Mucosa of descending colon (tissue), 3 donors: Measurements from ENCODE around the gene BBC3. TPM values are rescaled to one million over a fixed set of nuclear protein-coding genes. Genes with fewer than 3 reads are reported as not detected.

ENCODE experiments used
- ATAC-seq: fragments of 200-7000 bp; cut with Tn5 transposase; one replicate; pipeline ENCODE4 v1.9.1; 2020; ENCODE audit warnings: mild to moderate bottlenecking, moderate library complexity
- DNase-seq, 3 donors: peaks; one replicate each; pipeline ENCODE4 v3.0.0-alpha.2; 2020
- H3K36me3 ChIP-seq: fragments of 200-600 bp; one replicate; pipeline ENCODE4 v1.8.0; 2021; ENCODE audit warnings: low read depth, mild to moderate bottlenecking
- H3K4me1 ChIP-seq: fragments of 200-600 bp; one replicate; pipeline ENCODE4 v1.8.0; 2021; ENCODE audit warnings: low read depth, mild to moderate bottlenecking
- H3K4me3 ChIP-seq: fragments of 200-600 bp; one replicate; pipeline ENCODE4 v1.8.0; 2021; ENCODE audit warnings: mild to moderate bottlenecking
- H3K9me3 ChIP-seq: fragments of 200-600 bp; one replicate; pipeline ENCODE4 v1.8.0; 2021; ENCODE audit warnings: mild to moderate bottlenecking
- intact Hi-C, 2 donors: fragments of 100-400 bp; cut with DNase I in 1 of 2; cut with micrococcal nuclease in 1 of 2; formaldehyde crosslinking; loops; one replicate each; pipeline versions ENCODE4 v1.11.0 to v1.11.1; 2022; cut with DNase I, micrococcal nuclease
- total RNA-seq, 3 donors: library from RNA; stranded (reverse); fragmentation: NEBNext Ultra II Directional in 2 of 3; extraction: Animal tissue kit (Norgen Biotek cat#: 25700) in 2 of 3; gene quantifications; one replicate each; pipeline versions ENCODE4 v1.2.1 to v1.2.4, GENCODE V29; 2021 to 2023
- TF ChIP-seq, protein P1 (sequence below): fragments of 200-600 bp; IDR thresholded peaks from one replicate; pipeline ENCODE4 v1.8.0; 2022; ENCODE audit warnings: antibody characterized with exemption, mild to moderate bottlenecking
- donor health status: DM: no; HTN: no; CAD: no; lungs with moderate emphysema.
- donor health status: DM: no; HTN: no; CAD: no.
- donor health status: DM: no; HTN: yes; CAD: no.

BBC3 gene
- total RNA-seq, 3 donors from 2014 or later: 18.3 to 24.9 (median 22.8) TPM

DNA sequence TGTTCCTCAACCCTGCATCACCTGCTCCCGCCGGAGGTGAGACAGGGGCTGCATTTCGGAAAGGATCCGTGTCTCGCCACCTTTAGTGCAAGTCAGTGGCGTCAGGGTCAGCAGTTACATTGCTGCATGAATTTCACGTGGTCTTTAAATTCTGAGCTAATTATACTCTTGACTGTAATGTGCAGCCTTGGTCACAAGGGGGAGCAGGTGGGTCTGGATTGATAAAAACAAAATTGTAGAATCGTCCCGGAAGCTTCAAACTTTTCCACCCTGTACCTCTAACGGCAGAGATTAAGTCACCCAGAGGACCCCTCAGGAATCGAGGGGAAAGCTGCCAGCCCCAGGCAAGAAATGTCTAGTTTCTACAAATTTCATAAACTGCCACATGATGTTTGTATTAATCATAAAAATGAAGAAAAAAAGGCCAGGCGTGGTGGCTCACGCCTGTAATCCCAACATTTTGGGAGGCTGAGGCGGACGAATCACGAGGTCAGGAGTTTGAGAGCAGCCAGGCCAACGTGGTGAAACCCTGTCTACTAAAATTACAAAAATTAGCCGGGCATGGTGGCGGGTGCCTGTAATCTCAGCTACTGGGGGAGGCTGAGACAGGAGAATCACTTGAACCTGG, 20.2 kb downstream of the BBC3 start:
- Histone ChIP-seq H3K36me3 (no peaks in the 10 kb centered on the region), H3K4me1 (peaks cover 11% of the 10 kb centered on the region), H3K9me3 (no peaks in the 10 kb centered on the region), H3K4me3 (no peak overlapping the region)
- DNase-seq: peak; percentile 34 to 95 (median 62)
- ATAC-seq: peak; percentile 87
- intact Hi-C loops: no loop called here
- TF ChIP-seq, protein P1, sequence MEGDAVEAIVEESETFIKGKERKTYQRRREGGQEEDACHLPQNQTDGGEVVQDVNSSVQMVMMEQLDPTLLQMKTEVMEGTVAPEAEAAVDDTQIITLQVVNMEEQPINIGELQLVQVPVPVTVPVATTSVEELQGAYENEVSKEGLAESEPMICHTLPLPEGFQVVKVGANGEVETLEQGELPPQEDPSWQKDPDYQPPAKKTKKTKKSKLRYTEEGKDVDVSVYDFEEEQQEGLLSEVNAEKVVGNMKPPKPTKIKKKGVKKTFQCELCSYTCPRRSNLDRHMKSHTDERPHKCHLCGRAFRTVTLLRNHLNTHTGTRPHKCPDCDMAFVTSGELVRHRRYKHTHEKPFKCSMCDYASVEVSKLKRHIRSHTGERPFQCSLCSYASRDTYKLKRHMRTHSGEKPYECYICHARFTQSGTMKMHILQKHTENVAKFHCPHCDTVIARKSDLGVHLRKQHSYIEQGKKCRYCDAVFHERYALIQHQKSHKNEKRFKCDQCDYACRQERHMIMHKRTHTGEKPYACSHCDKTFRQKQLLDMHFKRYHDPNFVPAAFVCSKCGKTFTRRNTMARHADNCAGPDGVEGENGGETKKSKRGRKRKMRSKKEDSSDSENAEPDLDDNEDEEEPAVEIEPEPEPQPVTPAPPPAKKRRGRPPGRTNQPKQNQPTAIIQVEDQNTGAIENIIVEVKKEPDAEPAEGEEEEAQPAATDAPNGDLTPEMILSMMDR: peak; percentile 64

DNA sequence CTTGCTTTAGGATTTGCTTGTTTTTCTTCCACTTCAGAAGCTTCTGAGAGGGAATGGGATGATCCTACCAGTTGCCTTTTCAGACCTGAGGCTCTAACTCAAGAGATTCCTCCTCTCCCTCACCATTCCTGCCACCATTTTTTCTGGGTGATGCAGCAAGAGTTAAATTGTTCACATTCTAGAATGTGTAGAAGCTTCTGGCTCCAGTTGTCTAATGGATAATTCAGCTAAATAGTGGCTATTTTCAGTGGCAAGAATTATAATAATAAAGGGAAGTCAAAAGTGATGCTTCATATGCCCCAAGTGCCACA, 20.9 kb downstream of the BBC3 start:
- intact Hi-C loops: no loop called here
- no peaks in the 10 kb centered on the region for H3K9me3 ChIP-seq
- H3K4me1 ChIP-seq: peaks cover 8% of the 10 kb centered on the region
- ATAC-seq (no peak), DNase-seq (no peak)
- TF ChIP-seq, protein P1: no peak
- no peaks in the 10 kb centered on the region for H3K36me3 ChIP-seq
- H3K4me3 ChIP-seq: no peak overlapping the region

DNA sequence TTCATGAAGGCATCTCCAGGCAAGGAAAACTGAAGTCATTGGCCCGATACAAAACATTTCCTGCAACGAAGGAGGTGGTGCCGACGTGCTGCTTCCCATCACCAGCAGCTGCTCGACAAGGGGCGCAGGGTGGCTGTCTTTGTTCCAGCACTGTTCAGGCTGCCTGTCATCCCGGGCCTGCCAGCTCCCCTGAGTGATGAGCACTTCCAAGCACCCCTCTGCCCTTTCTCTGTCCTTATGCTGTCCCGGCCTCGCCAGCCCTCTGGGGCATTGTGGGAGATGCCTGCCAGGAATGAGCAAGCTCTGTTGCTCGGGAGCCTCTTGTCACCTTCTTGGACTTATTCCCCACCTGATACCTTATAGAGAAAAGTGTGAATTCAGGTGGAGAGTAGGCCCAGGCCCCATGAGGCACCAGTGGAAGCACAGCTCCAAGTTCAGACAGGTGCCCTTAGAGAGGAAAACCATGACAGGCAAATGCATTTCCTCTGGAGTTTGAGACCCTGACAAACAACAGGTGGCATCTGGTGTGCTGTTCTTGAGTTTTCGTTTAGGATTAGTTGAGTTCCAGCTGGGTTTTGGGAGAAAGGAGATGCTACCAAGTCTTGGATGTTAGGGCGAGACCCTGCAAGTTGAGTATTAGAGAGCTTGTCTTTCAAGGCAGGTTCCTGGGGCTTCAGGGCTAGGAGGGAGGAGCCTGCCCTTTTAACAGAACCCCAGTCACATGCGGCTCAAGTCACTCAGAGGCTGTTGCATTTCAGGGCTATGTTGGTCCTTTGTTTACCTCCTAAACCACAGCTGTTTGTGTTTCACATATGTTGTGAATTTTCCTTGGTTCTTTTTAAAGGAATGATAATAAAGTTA, 21.4 kb downstream of the BBC3 start:
- H3K9me3 ChIP-seq: no peaks in the 10 kb centered on the region
- ATAC-seq (no peak), DNase-seq (peak in 1 of 3 donors; percentile 39)
- intact Hi-C loops: loop anchor here in 1 of 2 donors (5.0 kb wide), 1 partner anchor 38 kb away; no protein-coding TSS in a partner anchor
- no peaks in the 10 kb centered on the region for H3K36me3 ChIP-seq
- H3K4me1 ChIP-seq: peaks cover 8% of the 10 kb centered on the region
- TF ChIP-seq, protein P1: no peak
- H3K4me3 ChIP-seq: no peak overlapping the region

DNA sequence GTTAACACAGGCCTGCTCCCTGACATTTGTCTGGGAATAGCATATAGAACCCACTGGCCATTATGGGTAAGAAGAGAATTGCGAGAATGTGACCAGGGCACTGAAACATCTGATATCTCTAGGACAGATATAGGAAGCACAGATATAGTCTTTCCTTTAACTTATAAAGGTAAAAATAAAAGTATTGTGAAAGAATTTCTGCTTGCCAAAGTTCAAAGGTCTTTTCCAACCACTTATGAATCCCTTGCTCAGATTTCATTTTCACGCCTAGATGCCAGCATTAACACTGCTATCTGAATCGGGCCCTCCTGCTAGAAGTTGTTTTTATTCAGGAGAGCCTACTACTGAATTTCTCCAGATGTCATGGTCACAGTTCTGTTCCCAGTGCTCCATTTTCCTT, 27.7 kb downstream of the BBC3 start:
- no peaks in the 10 kb centered on the region for H3K9me3 ChIP-seq
- ATAC-seq: peak; percentile 55
- H3K36me3 ChIP-seq: peaks cover under 1% of the 10 kb centered on the region
- H3K4me3 ChIP-seq: no peak overlapping the region
- H3K4me1 ChIP-seq: no peaks in the 10 kb centered on the region
- intact Hi-C loops: no loop called here
- TF ChIP-seq, protein P1: no peak
- DNase-seq: no peak

DNA sequence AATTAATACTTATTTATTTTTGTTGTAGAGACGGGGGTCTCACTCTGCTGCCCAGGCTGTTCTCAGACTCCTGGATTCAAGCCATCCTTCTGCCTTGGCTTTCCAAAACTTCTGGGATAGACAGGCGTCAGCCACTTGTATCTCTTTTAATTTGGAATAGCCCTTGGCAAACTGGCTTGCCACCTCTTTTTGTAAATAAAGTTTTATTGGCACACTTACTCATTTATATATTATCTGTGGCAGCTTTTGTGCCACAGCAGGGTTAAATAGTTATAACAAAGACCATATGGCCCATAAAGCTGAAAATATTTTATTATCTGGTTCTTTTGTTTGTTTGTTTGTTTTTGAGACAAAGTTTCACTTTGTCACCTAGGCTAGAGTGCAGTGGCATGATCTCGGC, 30.5 kb downstream of the BBC3 start:
- DNase-seq (no peak), ATAC-seq (no peak)
- intact Hi-C loops: no loop called here
- H3K9me3 ChIP-seq: no peaks in the 10 kb centered on the region
- H3K36me3 ChIP-seq: peaks cover 3% of the 10 kb centered on the region
- H3K4me1 ChIP-seq: no peaks in the 10 kb centered on the region
- TF ChIP-seq, protein P1: no peak
- no peak overlapping the region for H3K4me3 ChIP-seq
